Measurements from ENCODE around the gene MCRS1. TPM values are rescaled to one million over a fixed set of nuclear protein-coding genes. Genes with fewer than 3 reads are reported as not detected.

MCRS1 gene
- polyA plus RNA-seq, 3 donors: 50.3 to 88.8 (median 52.3) TPM

DNA sequence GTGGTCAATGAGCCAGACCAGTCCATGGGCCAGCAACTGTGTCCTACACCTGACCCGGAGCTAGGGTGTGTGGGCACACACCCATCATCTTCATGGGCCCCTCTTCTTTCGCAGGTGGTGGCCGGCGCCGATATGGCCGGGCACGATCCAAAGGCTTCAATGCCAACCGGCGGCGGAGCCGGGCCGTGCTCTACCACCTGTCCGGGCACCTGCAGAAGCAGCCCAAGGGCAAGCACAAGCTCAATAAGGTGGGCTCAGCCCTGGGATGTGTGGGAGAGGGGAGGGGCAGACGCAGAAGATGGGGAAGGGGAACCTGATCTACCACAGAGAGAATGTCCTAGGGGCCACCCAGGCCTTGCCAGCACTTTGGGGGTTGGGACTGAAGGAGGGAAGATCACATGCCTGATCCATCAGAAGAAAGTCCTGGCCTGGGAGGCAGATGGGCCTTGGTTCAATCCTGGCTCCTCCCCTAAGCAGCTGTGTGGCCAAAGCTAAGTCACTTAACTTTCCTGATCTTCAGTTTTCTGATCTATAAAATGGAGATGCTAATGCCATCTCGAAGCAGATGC is 25.3 kb downstream of the MCRS1 start:
- H3K9me3 Mint-ChIP-seq: peaks cover 0 to 6% (median 2%) of the 10 kb centered on the region in 7 donors
- Histone ChIP-seq H3K4me2 (replicated peaks; ENCODE audit: extremely low read depth, low read length, poor library complexity, severe bottlenecking) (no peak overlapping the region), H3K9ac (ENCODE audit: insufficient read depth, low read length, poor library complexity, severe bottlenecking) (no peak overlapping the region), H3K4me1 (ENCODE audit: control insufficient read depth in 1 of 2, insufficient read depth in 2 of 2, low read length in 2 of 2) (peaks cover 14 to 20% of the 10 kb centered on the region in 2 donors), H3K9me3 (replicated peaks in 1 of 2; ENCODE audit: control insufficient read depth in 1 of 2, insufficient read depth in 1 of 2, low read length in 2 of 2) (peaks cover 0 to 5% of the 10 kb centered on the region in 2 donors), H2AFZ (ENCODE audit: insufficient read depth, low read depth, low read length, poor library complexity, severe bottlenecking) (no peak overlapping the region), H3K27me3 (ENCODE audit: control insufficient read depth in 2 of 2, insufficient read depth in 2 of 2, low read length in 2 of 2) (peaks cover 3 to 69% of the 10 kb centered on the region in 2 donors), H3K36me3 (replicated peaks in 1 of 2; ENCODE audit: control insufficient read depth in 1 of 2, insufficient read depth in 2 of 2, low read length in 2 of 2) (no peaks in the 10 kb centered on the region), H4K20me1 (ENCODE audit: insufficient read depth, low read length) (peaks cover 13% of the 10 kb centered on the region), H3K4me3 (replicated peaks in 1 of 3; ENCODE audit: low read depth in 2 of 3, low read length in 3 of 3) (no peak overlapping the region), H3K79me2 (ENCODE audit: insufficient read depth, low read length) (no peaks in the 10 kb centered on the region), H3K27ac (ENCODE audit: low read depth in 1 of 2, low read length in 2 of 2) (no peak overlapping the region)
- no peak overlapping the region for H3K27ac Mint-ChIP-seq
- H3K36me3 Mint-ChIP-seq: peaks cover 8 to 14% of the 10 kb centered on the region in 2 donors
- 96% methylated on average over 13 of the region's 15 CpGs for WGBS (ENCODE audit: insufficient coverage)
- peaks cover 17% of the 10 kb centered on the region for H3K4me1 Mint-ChIP-seq
- no peak for DNase-seq
- TF ChIP-seq, protein P1, sequence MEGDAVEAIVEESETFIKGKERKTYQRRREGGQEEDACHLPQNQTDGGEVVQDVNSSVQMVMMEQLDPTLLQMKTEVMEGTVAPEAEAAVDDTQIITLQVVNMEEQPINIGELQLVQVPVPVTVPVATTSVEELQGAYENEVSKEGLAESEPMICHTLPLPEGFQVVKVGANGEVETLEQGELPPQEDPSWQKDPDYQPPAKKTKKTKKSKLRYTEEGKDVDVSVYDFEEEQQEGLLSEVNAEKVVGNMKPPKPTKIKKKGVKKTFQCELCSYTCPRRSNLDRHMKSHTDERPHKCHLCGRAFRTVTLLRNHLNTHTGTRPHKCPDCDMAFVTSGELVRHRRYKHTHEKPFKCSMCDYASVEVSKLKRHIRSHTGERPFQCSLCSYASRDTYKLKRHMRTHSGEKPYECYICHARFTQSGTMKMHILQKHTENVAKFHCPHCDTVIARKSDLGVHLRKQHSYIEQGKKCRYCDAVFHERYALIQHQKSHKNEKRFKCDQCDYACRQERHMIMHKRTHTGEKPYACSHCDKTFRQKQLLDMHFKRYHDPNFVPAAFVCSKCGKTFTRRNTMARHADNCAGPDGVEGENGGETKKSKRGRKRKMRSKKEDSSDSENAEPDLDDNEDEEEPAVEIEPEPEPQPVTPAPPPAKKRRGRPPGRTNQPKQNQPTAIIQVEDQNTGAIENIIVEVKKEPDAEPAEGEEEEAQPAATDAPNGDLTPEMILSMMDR (IDR thresholded peaks at IDR 0.05): no peak
- no peak overlapping the region for H3K4me3 Mint-ChIP-seq
- intact Hi-C loops (cut with micrococcal nuclease): no loop called here
- peaks cover 58 to 88% (median 63%) of the 10 kb centered on the region in 3 donors for H3K27me3 Mint-ChIP-seq (ENCODE audit: low read depth in 3 of 3)

DNA sequence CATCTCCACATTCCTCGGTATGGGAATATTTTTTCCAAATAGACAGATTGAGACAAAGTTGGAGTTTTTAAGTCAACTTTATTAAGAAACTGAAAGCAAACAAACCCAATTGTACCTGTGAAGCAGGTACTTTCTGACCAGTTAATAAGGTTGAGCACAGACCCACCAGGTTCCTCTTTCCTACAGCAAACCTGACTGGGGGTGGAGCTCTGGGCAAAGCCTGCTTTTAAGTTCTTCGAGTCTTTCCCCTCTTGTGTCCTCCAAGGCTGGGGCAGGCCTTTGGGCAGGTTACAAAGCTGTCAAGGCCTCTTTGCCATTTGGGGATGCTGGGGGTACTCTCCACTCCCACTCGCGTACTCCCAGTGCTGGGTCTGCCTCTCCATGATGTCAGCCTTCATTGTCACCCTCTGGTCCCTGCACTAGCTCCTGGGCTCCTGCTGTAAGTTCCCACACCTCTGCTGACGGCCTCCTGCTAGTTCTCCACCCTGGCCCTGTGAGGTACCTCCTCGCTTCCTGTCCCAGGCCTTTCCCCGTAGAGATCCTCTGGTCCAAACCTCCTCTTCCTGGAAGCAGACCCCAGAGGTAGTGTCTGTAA is 25.9 kb downstream of the MCRS1 start:
- peaks cover 8 to 14% of the 10 kb centered on the region in 2 donors for H3K36me3 Mint-ChIP-seq
- no peak overlapping the region for H2AFZ ChIP-seq (ENCODE audit: insufficient read depth, low read depth, low read length, poor library complexity, severe bottlenecking)
- no peak for DNase-seq
- peaks cover 0 to 5% of the 10 kb centered on the region in 2 donors for H3K9me3 ChIP-seq (replicated peaks in 1 of 2; ENCODE audit: control insufficient read depth in 1 of 2, insufficient read depth in 1 of 2, low read length in 2 of 2)
- no peak overlapping the region for H3K4me3 Mint-ChIP-seq
- intact Hi-C loops (cut with micrococcal nuclease): no loop called here
- peaks cover 51 to 85% (median 56%) of the 10 kb centered on the region in 3 donors for H3K27me3 Mint-ChIP-seq (ENCODE audit: low read depth in 3 of 3)
- H3K4me3 ChIP-seq (replicated peaks in 1 of 3; ENCODE audit: low read depth in 2 of 3, low read length in 3 of 3): no peak overlapping the region
- peaks cover 0 to 6% (median 2%) of the 10 kb centered on the region in 7 donors for H3K9me3 Mint-ChIP-seq
- H3K27ac ChIP-seq (ENCODE audit: low read depth in 1 of 2, low read length in 2 of 2): no peak overlapping the region
- H3K9ac ChIP-seq (ENCODE audit: insufficient read depth, low read length, poor library complexity, severe bottlenecking): no peak overlapping the region
- H3K4me2 ChIP-seq (replicated peaks; ENCODE audit: extremely low read depth, low read length, poor library complexity, severe bottlenecking): no peak overlapping the region
- no peaks in the 10 kb centered on the region for H3K79me2 ChIP-seq (ENCODE audit: insufficient read depth, low read length)
- TF ChIP-seq, protein P1 (IDR thresholded peaks at IDR 0.05): no peak
- H3K4me1 Mint-ChIP-seq: peaks cover 23% of the 10 kb centered on the region
- H3K36me3 ChIP-seq (replicated peaks in 1 of 2; ENCODE audit: control insufficient read depth in 1 of 2, insufficient read depth in 2 of 2, low read length in 2 of 2): no peaks in the 10 kb centered on the region
- H3K27me3 ChIP-seq (ENCODE audit: control insufficient read depth in 2 of 2, insufficient read depth in 2 of 2, low read length in 2 of 2): peaks cover 3 to 62% of the 10 kb centered on the region in 2 donors
- peaks cover 13% of the 10 kb centered on the region for H4K20me1 ChIP-seq (ENCODE audit: insufficient read depth, low read length)
- WGBS (ENCODE audit: insufficient coverage): 78% methylated on average over 6 of the region's 7 CpGs
- H3K27ac Mint-ChIP-seq: no peak overlapping the region
- H3K4me1 ChIP-seq (ENCODE audit: control insufficient read depth in 1 of 2, insufficient read depth in 2 of 2, low read length in 2 of 2): peaks cover 21 to 27% of the 10 kb centered on the region in 2 donors
